Right atrium auricular region (tissue), 2 donors: ENCODE measurements around the gene ST8SIA1. TPM values are rescaled to one million over a fixed set of nuclear protein-coding genes. Genes with fewer than 3 reads are reported as not detected.

Source experiments
- DNase-seq: peaks from one replicate; pipeline ENCODE4 v3.0.0-alpha.2; 2019; ENCODE audit warnings: low spot score
- H3K27ac ChIP-seq, 2 donors: fragments of 200-600 bp; sonication (generic); 1 replicate in 1 of 2; 2 replicates in 1 of 2; pipeline ENCODE4 v1.5.1; 2016 to 2019
- H3K27me3 ChIP-seq, 2 donors: fragments of 200-600 bp; sonication (generic); one replicate each; pipeline versions ENCODE4 v1.5.1 to v1.6.0; 2017 to 2019
- H3K36me3 ChIP-seq: fragments of 200-600 bp; sonication (generic); one replicate; pipeline ENCODE4 v1.5.1; 2016
- H3K4me1 ChIP-seq, 2 donors: fragments of 200-600 bp; sonication (generic); one replicate each; pipeline versions ENCODE4 v1.5.1 to v1.6.0; 2017 to 2019
- H3K4me3 ChIP-seq, 2 donors: fragments of 200-600 bp; sonication (generic); 1 replicate in 1 of 2; 2 replicates in 1 of 2; pipeline ENCODE4 v1.5.1; 2017 to 2019; ENCODE audit warnings: mild to moderate bottlenecking in 1 of 2, moderate library complexity in 1 of 2
- H3K9me3 ChIP-seq, 2 donors: fragments of 200-600 bp; sonication (generic); one replicate each; pipeline ENCODE4 v1.5.1; 2019
- total RNA-seq, 2 donors: library from RNA; depleted of rRNA; stranded (reverse); fragments of >200 nt; gene quantifications; one replicate each; pipeline ENCODE4 v1.1.0, GENCODE V29; 2016
- TF ChIP-seq, protein P1 (sequence below), 2 donors: fragments of 200-600 bp; sonication (generic); IDR thresholded peaks; one replicate each; pipeline ENCODE4 v1.5.1; 2019; ENCODE audit warnings: antibody characterized with exemption in 2 of 2

The ST8SIA1 gene
- total RNA-seq, 2 donors from 2014 or later = 3.3 to 5.0 TPM

DNA sequence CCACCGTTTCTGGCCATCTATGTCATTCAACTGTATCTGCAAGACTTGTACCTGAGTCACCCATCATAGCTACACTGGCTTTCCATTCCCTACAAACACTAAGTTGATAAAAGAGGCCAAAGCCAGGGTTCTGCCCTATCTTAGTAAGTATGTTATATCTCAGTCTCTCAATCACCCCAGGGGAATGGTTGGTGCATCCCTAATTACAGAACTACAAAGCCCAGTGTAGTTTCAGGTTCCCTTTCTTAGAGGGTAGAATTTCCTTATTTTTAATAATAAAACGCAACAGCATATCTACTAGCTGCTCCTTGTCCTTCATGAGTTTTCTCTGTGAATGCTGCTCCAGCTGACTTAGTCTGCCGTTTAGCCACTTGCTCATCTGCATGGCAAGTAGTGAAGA is 57.6 kb downstream of the ST8SIA1 start:
- no peaks in the 10 kb centered on the region for H3K27me3 ChIP-seq
- TF ChIP-seq, protein P1, sequence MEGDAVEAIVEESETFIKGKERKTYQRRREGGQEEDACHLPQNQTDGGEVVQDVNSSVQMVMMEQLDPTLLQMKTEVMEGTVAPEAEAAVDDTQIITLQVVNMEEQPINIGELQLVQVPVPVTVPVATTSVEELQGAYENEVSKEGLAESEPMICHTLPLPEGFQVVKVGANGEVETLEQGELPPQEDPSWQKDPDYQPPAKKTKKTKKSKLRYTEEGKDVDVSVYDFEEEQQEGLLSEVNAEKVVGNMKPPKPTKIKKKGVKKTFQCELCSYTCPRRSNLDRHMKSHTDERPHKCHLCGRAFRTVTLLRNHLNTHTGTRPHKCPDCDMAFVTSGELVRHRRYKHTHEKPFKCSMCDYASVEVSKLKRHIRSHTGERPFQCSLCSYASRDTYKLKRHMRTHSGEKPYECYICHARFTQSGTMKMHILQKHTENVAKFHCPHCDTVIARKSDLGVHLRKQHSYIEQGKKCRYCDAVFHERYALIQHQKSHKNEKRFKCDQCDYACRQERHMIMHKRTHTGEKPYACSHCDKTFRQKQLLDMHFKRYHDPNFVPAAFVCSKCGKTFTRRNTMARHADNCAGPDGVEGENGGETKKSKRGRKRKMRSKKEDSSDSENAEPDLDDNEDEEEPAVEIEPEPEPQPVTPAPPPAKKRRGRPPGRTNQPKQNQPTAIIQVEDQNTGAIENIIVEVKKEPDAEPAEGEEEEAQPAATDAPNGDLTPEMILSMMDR (IDR thresholded peaks at IDR 0.05) = no peak
- H3K4me1 ChIP-seq = peaks cover 0 to 16% of the 10 kb centered on the region in 2 donors
- no peak overlapping the region for H3K4me3 ChIP-seq
- no peak for DNase-seq
- peak overlapping the region in 1 of 2 donors; percentile 20 for H3K27ac ChIP-seq
- H3K36me3 ChIP-seq = no peaks in the 10 kb centered on the region
- no peaks in the 10 kb centered on the region for H3K9me3 ChIP-seq

DNA sequence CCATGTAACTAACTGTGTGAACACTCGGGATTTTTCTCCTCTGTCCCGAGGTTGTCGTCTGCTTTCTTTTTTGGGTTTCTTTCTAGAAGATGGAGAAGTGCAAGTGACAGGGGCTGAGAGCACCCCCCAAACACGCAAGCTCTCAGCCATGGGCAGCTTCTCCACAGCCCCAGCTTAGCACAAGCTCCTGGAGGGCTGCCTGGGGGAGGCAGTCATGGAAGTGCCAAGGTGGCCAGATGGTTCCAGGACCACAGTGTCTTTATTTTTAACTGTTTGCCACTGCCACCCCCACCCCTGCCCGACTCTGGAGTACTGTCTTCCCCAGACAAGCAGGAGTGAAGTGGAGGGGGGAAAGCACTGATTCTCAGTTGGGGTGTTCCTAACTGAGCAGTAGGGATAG is 58.2 kb downstream of the ST8SIA1 start:
- Histone ChIP-seq H3K36me3 (no peaks in the 10 kb centered on the region), H3K27ac (peak overlapping the region; percentile 78 to 80), H3K27me3 (no peaks in the 10 kb centered on the region), H3K4me3 (no peak overlapping the region), H3K4me1 (peaks cover 0 to 16% of the 10 kb centered on the region in 2 donors), H3K9me3 (no peaks in the 10 kb centered on the region)
- TF ChIP-seq, protein P1 (IDR thresholded peaks at IDR 0.05) = no peak
- no peak for DNase-seq

DNA sequence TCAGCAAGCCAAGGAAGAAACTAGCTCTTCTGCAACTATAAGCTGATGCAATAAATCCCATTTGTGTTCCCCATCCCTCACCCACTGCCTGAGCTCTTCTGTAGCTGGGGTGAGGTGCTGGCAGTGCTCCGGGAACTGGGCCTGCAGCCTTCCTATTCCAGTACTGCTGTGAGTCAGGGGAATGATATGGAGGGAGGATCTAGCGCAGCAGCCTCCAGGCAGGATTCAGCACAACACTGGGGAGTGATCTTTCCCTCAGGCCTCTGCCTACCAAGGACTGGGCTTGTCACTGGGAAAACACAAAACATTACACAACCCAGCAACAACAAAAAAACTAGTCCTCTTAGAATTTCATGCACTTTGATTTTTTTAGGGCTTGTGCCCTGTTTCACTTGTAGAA is 58.7 kb downstream of the ST8SIA1 start:
- Histone ChIP-seq H3K27ac (peak overlapping the region; percentile 78 to 80), H3K36me3 (no peaks in the 10 kb centered on the region), H3K4me1 (peaks cover 0 to 16% of the 10 kb centered on the region in 2 donors), H3K9me3 (no peaks in the 10 kb centered on the region), H3K4me3 (no peak overlapping the region), H3K27me3 (no peaks in the 10 kb centered on the region)
- TF ChIP-seq, protein P1 (IDR thresholded peaks at IDR 0.05) = no peak
- DNase-seq = peak; percentile 94

DNA sequence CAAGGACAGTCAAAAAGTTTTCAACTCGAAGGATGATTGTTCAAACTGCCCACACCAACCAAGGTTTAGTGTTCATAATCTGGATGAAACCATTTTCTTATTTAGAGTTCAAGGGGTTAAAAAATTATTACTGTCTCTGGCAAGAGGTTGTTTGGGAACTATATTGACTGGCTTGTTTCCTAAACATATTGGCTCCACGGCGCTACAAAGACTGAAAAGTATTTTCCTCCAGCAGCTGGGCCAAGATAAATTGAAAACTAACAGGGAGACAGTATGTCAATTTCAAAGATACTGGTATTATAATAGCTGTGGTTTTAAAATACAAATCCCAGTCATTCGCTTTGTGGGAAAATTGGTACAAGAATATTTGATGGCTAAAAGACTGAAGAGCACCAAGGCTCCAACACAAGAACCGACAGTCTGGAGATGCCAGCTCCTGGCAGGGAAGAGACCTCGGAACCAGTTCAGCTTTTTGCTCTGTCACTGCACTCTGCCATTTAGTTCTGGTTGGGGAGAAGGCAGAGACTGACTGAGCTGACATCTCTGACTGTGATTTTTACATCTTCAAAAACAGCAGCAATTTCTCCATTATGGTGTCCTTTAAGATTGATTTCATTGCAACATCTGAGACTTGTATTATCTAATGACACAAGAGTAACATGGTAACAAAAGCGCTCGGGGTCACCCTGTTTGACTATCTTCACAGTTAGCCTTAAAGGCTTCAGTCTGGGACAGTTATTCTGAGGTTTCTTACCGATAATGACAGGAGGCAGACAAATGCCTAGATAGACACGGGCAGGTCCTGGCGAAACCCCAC is 62.0 kb downstream of the ST8SIA1 start:
- no peak for DNase-seq
- peaks cover 0 to 16% of the 10 kb centered on the region in 2 donors for H3K4me1 ChIP-seq

DNA sequence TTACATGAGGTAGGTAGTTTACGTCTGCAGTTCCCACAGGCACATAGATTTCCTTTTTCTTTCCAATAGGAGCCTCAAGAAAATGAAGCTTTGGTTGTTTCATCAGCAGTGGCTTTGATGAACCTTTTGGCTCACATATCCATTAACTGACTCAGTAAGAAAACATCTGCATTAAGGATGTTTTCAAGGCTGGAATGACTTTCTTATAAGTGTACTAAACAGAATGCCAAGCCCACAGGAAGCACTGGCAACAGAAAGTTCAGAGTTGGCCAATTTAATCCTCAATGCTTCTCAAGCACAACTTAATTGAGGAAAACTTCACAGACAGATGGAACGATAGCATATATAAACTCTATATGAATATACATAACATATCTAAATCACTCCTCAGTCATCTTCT is 63.5 kb downstream of the ST8SIA1 start:
- DNase-seq = no peak
- H3K4me3 ChIP-seq = no peak overlapping the region
- no peaks in the 10 kb centered on the region for H3K36me3 ChIP-seq
- H3K27ac ChIP-seq = no peak overlapping the region
- H3K4me1 ChIP-seq = peaks cover 0 to 8% of the 10 kb centered on the region in 2 donors
- no peaks in the 10 kb centered on the region for H3K9me3 ChIP-seq
- H3K27me3 ChIP-seq = no peaks in the 10 kb centered on the region
- TF ChIP-seq, protein P1 (IDR thresholded peaks at IDR 0.05) = no peak

More for the DNA sequence above, 62.0 kb downstream of the ST8SIA1 start:
- Histone ChIP-seq H3K9me3 (no peaks in the 10 kb centered on the region), H3K36me3 (no peaks in the 10 kb centered on the region), H3K27ac (peak overlapping the region; percentile 20 to 35), H3K27me3 (no peaks in the 10 kb centered on the region), H3K4me3 (no peak overlapping the region)
- TF ChIP-seq, protein P1 (IDR thresholded peaks at IDR 0.05) = no peak
